Stimulated activated memory B cell treated with anti-CD40 and anti-IgM and Interleukin-4, amounts not matched to agents 10 μg/mL and 1 μg/mL and 100 μg/mL, for 72 hours (primary cell): ENCODE results near the gene CCDC187.

Experiments used
- ATAC-seq: fragments of 150-1000 bp; cut with Tn5 transposase; 2 replicates; pipeline ENCODE4 v1.10.0; 2021
- H3K27ac Mint-ChIP-seq: one replicate; pipeline ENCODE4 v1.8.0; 2022; ENCODE audit warnings: mild to moderate bottlenecking, mixed read lengths
- H3K27me3 Mint-ChIP-seq: one replicate; pipeline ENCODE4 v1.8.0; 2022; ENCODE audit warnings: mixed read lengths
- H3K36me3 Mint-ChIP-seq: one replicate; pipeline ENCODE4 v1.8.0; 2022; ENCODE audit warnings: mixed read lengths
- H3K4me1 Mint-ChIP-seq: one replicate; pipeline ENCODE4 v1.8.0; 2022; ENCODE audit warnings: mixed read lengths
- H3K4me3 Mint-ChIP-seq: one replicate; pipeline ENCODE4 v1.8.0; 2022; ENCODE audit warnings: mild to moderate bottlenecking, moderate library complexity, mixed read lengths
- H3K9me3 Mint-ChIP-seq: one replicate; pipeline ENCODE4 v1.8.0; 2022; ENCODE audit warnings: mixed read lengths

Gene CCDC187

DNA sequence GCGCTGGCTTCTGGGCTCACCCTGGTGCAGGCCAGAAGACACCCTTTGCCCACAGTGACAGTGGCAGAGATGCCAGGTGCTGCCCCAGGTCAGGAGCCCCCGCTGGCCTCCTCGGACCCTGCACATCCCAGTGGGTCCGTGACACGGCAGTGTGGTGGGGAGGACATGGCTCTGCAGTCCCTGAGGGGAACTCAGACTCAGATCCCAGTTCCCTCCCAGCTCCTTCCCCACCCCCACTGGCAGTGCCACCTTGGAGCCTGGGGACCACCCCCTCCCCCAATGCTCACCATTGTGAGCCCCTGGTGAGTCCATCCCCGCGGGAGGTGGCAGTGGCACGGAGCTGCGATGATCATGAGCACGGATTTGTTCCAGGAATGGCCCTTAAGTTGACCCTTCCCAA is 562 bp upstream of the CCDC187 start:
- Mint-ChIP-seq H3K9me3 (no peaks in the 10 kb centered on the region), H3K4me1 (no peaks in the 10 kb centered on the region), H3K27me3 (peaks cover 7% of the 10 kb centered on the region), H3K4me3 (no peak overlapping the region), H3K27ac (no peak overlapping the region), H3K36me3 (no peaks in the 10 kb centered on the region)
- ATAC-seq = no peak

- no peak for ATAC-seq
- peaks cover 19% of the 10 kb centered on the region for H3K27me3 Mint-ChIP-seq
- H3K4me1 Mint-ChIP-seq = no peaks in the 10 kb centered on the region
- no peaks in the 10 kb centered on the region for H3K36me3 Mint-ChIP-seq
- no peak overlapping the region for H3K27ac Mint-ChIP-seq
- H3K4me3 Mint-ChIP-seq = no peak overlapping the region
- no peaks in the 10 kb centered on the region for H3K9me3 Mint-ChIP-seq
These were observed 649 bp downstream of the CCDC187 start for GRCh38 chr9:136303066-136303824.

- H3K27me3 Mint-ChIP-seq = peaks cover 24% of the 10 kb centered on the region
- no peak overlapping the region for H3K4me3 Mint-ChIP-seq
- no peak for ATAC-seq
- no peaks in the 10 kb centered on the region for H3K9me3 Mint-ChIP-seq
- H3K36me3 Mint-ChIP-seq = no peaks in the 10 kb centered on the region
- H3K4me1 Mint-ChIP-seq = no peaks in the 10 kb centered on the region
- no peak overlapping the region for H3K27ac Mint-ChIP-seq
These were observed 1.4 kb downstream of the CCDC187 start for GRCh38 chr9:136302527-136302926.

GRCh38 chr9:136300866-136301265 is 3.0 kb downstream of the CCDC187 start:
- no peak for ATAC-seq
- no peaks in the 10 kb centered on the region for H3K36me3 Mint-ChIP-seq
- peaks cover 24% of the 10 kb centered on the region for H3K27me3 Mint-ChIP-seq
- no peaks in the 10 kb centered on the region for H3K9me3 Mint-ChIP-seq
- H3K27ac Mint-ChIP-seq = no peak overlapping the region
- H3K4me3 Mint-ChIP-seq = no peak overlapping the region
- H3K4me1 Mint-ChIP-seq = no peaks in the 10 kb centered on the region

- Mint-ChIP-seq H3K9me3 (no peaks in the 10 kb centered on the region), H3K27me3 (peaks cover 24% of the 10 kb centered on the region), H3K27ac (no peak overlapping the region), H3K4me3 (no peak overlapping the region), H3K36me3 (no peaks in the 10 kb centered on the region), H3K4me1 (no peaks in the 10 kb centered on the region)
- no peak for ATAC-seq
These were observed 3.8 kb downstream of the CCDC187 start for GRCh38 chr9:136300016-136300545.

- no peak for ATAC-seq
- Mint-ChIP-seq H3K4me1 (no peaks in the 10 kb centered on the region), H3K27ac (no peak overlapping the region), H3K4me3 (no peak overlapping the region), H3K9me3 (no peaks in the 10 kb centered on the region), H3K36me3 (no peaks in the 10 kb centered on the region), H3K27me3 (peaks cover 24% of the 10 kb centered on the region)
These were observed 4.4 kb downstream of the CCDC187 start for GRCh38 chr9:136299541-136299940.

DNA sequence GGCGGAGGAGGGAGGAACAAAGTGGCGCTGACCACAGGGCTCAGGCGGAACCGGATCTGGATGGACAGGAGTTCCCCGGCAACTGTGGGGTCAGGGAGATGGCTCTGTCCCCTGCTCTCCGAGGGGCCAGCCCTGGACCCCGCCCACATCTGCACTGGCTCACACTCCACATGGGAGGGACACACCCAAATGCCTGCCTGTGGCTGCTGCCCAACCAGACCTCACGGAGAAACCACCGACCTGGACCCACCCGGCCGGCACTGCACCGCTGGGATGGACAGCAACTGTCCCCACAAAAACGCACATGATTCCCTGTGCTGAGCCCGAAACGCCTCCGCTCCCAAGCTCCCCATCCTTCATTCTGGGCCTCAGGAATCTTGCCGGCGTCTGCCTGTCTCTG is 4.8 kb downstream of the CCDC187 start:
- Mint-ChIP-seq H3K4me1 (no peaks in the 10 kb centered on the region), H3K9me3 (no peaks in the 10 kb centered on the region), H3K36me3 (no peaks in the 10 kb centered on the region), H3K27ac (no peak overlapping the region), H3K27me3 (peaks cover 24% of the 10 kb centered on the region), H3K4me3 (no peak overlapping the region)
- ATAC-seq = no peak

GRCh38 chr9:136297766-136298735 is 5.8 kb downstream of the CCDC187 start:
- no peaks in the 10 kb centered on the region for H3K9me3 Mint-ChIP-seq
- no peaks in the 10 kb centered on the region for H3K36me3 Mint-ChIP-seq
- peak; percentile 6 for ATAC-seq
- no peak overlapping the region for H3K4me3 Mint-ChIP-seq
- no peak overlapping the region for H3K27ac Mint-ChIP-seq
- no peaks in the 10 kb centered on the region for H3K4me1 Mint-ChIP-seq
- H3K27me3 Mint-ChIP-seq = peaks cover 24% of the 10 kb centered on the region

GRCh38 chr9:136297016-136297691 is 6.7 kb downstream of the CCDC187 start:
- H3K27me3 Mint-ChIP-seq = peaks cover 24% of the 10 kb centered on the region
- H3K4me3 Mint-ChIP-seq = no peak overlapping the region
- no peaks in the 10 kb centered on the region for H3K9me3 Mint-ChIP-seq
- no peaks in the 10 kb centered on the region for H3K4me1 Mint-ChIP-seq
- no peaks in the 10 kb centered on the region for H3K36me3 Mint-ChIP-seq
- H3K27ac Mint-ChIP-seq = no peak overlapping the region
- no peak for ATAC-seq

DNA sequence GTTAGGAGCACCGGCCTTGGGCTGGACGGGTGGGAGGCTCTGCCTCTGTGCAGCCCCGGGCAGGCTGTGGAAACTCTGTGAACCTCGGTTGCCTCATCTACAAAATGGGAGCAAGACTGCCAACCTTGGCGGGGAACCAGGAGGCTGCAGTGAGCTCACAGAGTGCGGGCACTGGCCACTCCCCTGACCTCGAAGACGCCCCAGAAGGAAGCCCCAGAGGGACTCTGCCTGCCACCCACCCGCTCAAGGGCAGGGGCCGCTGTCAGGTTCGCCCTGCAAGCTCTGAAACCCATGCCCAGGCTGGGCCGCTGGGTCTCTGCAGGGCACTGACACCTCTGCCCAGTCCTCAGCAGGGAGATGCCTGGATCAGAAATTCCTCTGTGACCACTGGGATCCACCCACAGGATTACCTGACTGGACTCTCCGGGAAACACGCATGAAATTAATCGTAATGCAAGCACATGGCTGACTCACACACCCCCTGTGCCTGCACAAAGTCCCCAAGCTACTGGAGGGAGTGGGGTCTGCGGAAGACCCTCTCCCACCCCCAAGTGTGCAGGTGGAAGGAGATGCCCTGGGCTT is 7.4 kb downstream of the CCDC187 start:
- H3K36me3 Mint-ChIP-seq = no peaks in the 10 kb centered on the region
- no peak overlapping the region for H3K27ac Mint-ChIP-seq
- H3K27me3 Mint-ChIP-seq = peaks cover 24% of the 10 kb centered on the region
- no peaks in the 10 kb centered on the region for H3K4me1 Mint-ChIP-seq
- ATAC-seq = no peak
- no peak overlapping the region for H3K4me3 Mint-ChIP-seq
- H3K9me3 Mint-ChIP-seq = no peaks in the 10 kb centered on the region

DNA sequence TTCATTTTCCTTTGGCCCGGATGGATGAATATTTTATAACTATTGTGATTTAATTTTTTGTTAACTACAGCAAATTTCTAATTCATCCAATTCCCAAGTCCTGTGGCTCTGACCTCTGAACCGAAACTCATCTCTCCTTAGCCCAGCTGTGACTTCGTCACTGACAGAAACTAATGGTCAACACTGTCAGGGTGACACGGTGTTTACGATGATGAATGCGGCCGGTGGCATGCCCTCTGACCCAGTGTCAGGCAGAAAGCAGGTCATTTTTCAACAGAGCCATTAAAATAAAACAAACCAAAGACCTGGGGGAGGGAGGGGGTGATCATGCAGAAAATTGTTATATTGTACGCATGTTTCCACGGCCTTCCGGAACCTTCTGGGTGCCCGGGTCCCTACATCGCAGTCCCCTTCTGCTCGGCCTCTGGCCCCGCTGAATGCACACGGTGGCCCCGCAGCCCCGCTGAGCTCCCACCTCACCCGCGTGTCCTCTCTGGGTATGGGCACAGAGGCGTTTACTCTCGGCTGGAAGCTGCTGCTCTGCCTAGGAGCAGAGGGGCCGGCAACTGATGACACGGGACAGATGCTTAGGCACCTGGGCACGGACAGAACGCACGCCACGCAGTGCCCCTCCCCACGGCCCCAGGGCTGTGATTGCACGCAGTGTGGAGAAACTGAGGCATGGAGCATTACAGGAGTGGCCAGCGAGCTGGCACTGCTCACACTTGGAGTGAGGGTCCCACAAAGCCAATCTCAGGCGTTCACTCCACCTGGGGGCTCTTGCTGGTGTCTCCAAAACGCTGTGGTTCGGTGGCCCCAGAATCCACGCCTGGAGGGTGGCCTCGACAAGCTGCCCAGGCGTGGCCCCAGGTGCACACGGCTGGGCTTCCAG is 8.1 kb downstream of the CCDC187 start:
- Mint-ChIP-seq H3K27me3 (peaks cover 24% of the 10 kb centered on the region), H3K4me1 (no peaks in the 10 kb centered on the region), H3K27ac (no peak overlapping the region), H3K9me3 (no peaks in the 10 kb centered on the region), H3K4me3 (no peak overlapping the region), H3K36me3 (no peaks in the 10 kb centered on the region)
- ATAC-seq = no peak

DNA sequence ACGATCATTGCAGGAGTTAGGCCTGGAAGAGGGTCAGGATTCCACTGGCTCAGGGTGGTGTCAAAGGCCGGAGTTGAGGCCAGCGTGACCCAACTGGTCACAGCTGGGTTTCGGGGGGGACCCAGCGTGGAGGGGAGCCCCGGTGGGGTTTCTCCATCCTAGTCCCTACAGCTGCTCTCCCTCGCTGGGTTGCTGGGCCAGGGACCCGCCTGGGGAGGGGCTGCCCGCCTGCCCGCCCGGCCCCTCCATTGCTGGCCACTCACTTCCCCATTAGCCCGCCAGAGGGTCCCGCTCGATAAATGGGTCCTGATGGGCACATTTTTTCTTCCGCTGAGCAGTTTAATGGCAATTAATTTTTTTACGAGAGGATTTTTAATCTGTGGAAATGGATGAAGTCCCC is 8.8 kb downstream of the CCDC187 start:
- Mint-ChIP-seq H3K27me3 (peaks cover 24% of the 10 kb centered on the region), H3K9me3 (no peaks in the 10 kb centered on the region), H3K36me3 (no peaks in the 10 kb centered on the region), H3K27ac (no peak overlapping the region), H3K4me1 (no peaks in the 10 kb centered on the region), H3K4me3 (no peak overlapping the region)
- no peak for ATAC-seq

GRCh38 chr9:136294437-136294836 is 9.5 kb downstream of the CCDC187 start:
- Mint-ChIP-seq H3K27ac (no peak overlapping the region), H3K36me3 (no peaks in the 10 kb centered on the region), H3K4me1 (no peaks in the 10 kb centered on the region), H3K27me3 (peaks cover 18% of the 10 kb centered on the region), H3K9me3 (no peaks in the 10 kb centered on the region), H3K4me3 (no peak overlapping the region)
- ATAC-seq = no peak

- no peaks in the 10 kb centered on the region for H3K4me1 Mint-ChIP-seq
- no peak overlapping the region for H3K4me3 Mint-ChIP-seq
- H3K27ac Mint-ChIP-seq = no peak overlapping the region
- peaks cover 9% of the 10 kb centered on the region for H3K27me3 Mint-ChIP-seq
- H3K9me3 Mint-ChIP-seq = no peaks in the 10 kb centered on the region
- ATAC-seq = no peak
- no peaks in the 10 kb centered on the region for H3K36me3 Mint-ChIP-seq
These were observed 10.3 kb downstream of the CCDC187 start for GRCh38 chr9:136293476-136294077.
